ENCODE data around the gene CLSTN2. TPM values are rescaled to one million over a fixed set of nuclear protein-coding genes. Genes with fewer than 3 reads are reported as not detected.

The CLSTN2 gene
- total and polyA plus RNA-seq, 3 donors from 2014 or later = 3.1 to 5.7 (median 3.8) TPM

GRCh38 chr3:139940622-139941021 lies 5.6 kb downstream of the CLSTN2 start:
- TF ChIP-seq CTCF (IDR thresholded peaks at IDR 0.05) (no peak), POLR2A (IDR thresholded peaks at IDR 0.05) (no peak)
- no peaks in the 10 kb centered on the region for H3K27me3 ChIP-seq
- 84 to 88% methylated on average over 1 of the region's 1 CpG for WGBS, 2 donors
- intact Hi-C loops (cut with DNase I; ENCODE audit: low total_unique reads) = no loop called here
- H3K4me1 ChIP-seq = peaks cover 9% of the 10 kb centered on the region
- no peak overlapping the region for H3K4me3 ChIP-seq
- no peaks in the 10 kb centered on the region for H3K9me3 ChIP-seq
- H3K27ac ChIP-seq = no peak overlapping the region
- no peaks in the 10 kb centered on the region for H3K36me3 ChIP-seq (ENCODE audit: low read depth, missing control alignments)
- DNase-seq = peak; percentile 23

GRCh38 chr3:139941580-139941979 lies 6.6 kb downstream of the CLSTN2 start:
- H3K9me3 ChIP-seq = no peaks in the 10 kb centered on the region
- H3K27ac ChIP-seq = no peak overlapping the region
- intact Hi-C loops (cut with DNase I; ENCODE audit: low total_unique reads) = no loop called here
- WGBS, 2 donors = 91 to 94% methylated on average over 4 of the region's 4 CpGs
- H3K36me3 ChIP-seq (ENCODE audit: low read depth, missing control alignments) = no peaks in the 10 kb centered on the region
- no peaks in the 10 kb centered on the region for H3K27me3 ChIP-seq
- DNase-seq = no peak
- TF ChIP-seq POLR2A (IDR thresholded peaks at IDR 0.05) (no peak), CTCF (IDR thresholded peaks at IDR 0.05) (no peak)
- no peak overlapping the region for H3K4me3 ChIP-seq
- no peaks in the 10 kb centered on the region for H3K4me1 ChIP-seq

- DNase-seq = no peak
- TF ChIP-seq CTCF (IDR thresholded peaks at IDR 0.05) (no peak), POLR2A (IDR thresholded peaks at IDR 0.05) (no peak)
- no peaks in the 10 kb centered on the region for H3K27me3 ChIP-seq
- H3K4me1 ChIP-seq = no peaks in the 10 kb centered on the region
- H3K27ac ChIP-seq = no peak overlapping the region
- no peaks in the 10 kb centered on the region for H3K36me3 ChIP-seq (ENCODE audit: low read depth, missing control alignments)
- WGBS, 2 donors = 87 to 88% methylated on average over 7 of the region's 7 CpGs
- no peak overlapping the region for H3K4me3 ChIP-seq
- no peaks in the 10 kb centered on the region for H3K9me3 ChIP-seq
- intact Hi-C loops (cut with DNase I; ENCODE audit: low total_unique reads) = no loop called here
Measured at GRCh38 chr3:139944256-139944910, 9.4 kb downstream of the CLSTN2 start.

GRCh38 chr3:139945386-139945785 lies 10.4 kb downstream of the CLSTN2 start:
- H3K36me3 ChIP-seq (ENCODE audit: low read depth, missing control alignments) = no peaks in the 10 kb centered on the region
- TF ChIP-seq CTCF (IDR thresholded peaks at IDR 0.05) (no peak), POLR2A (IDR thresholded peaks at IDR 0.05) (no peak)
- no peaks in the 10 kb centered on the region for H3K4me1 ChIP-seq
- 93% methylated on average over 4 of the region's 4 CpGs for WGBS, 2 donors
- DNase-seq = no peak
- H3K9me3 ChIP-seq = no peaks in the 10 kb centered on the region
- H3K4me3 ChIP-seq = no peak overlapping the region
- intact Hi-C loops (cut with DNase I; ENCODE audit: low total_unique reads) = no loop called here
- H3K27ac ChIP-seq = no peak overlapping the region
- no peaks in the 10 kb centered on the region for H3K27me3 ChIP-seq

GRCh38 chr3:139945942-139946341 lies 11.0 kb downstream of the CLSTN2 start:
- no peak overlapping the region for H3K4me3 ChIP-seq
- no peaks in the 10 kb centered on the region for H3K4me1 ChIP-seq
- no peaks in the 10 kb centered on the region for H3K9me3 ChIP-seq
- intact Hi-C loops (cut with DNase I; ENCODE audit: low total_unique reads) = no loop called here
- H3K36me3 ChIP-seq (ENCODE audit: low read depth, missing control alignments) = no peaks in the 10 kb centered on the region
- no peak overlapping the region for H3K27ac ChIP-seq
- no peaks in the 10 kb centered on the region for H3K27me3 ChIP-seq
- no peak for DNase-seq
- no peak for TF ChIP-seq POLR2A (IDR thresholded peaks at IDR 0.05)
- TF ChIP-seq CTCF (IDR thresholded peaks at IDR 0.05) = no peak
